ENCODE results near the gene FBXO39.

The FBXO39 gene

GRCh38 chr17:6799738-6800137 lies 23.7 kb downstream of the FBXO39 start:
- Histone ChIP-seq H3K36me3 (ENCODE audit: control insufficient read depth in 2 of 2, insufficient read depth in 1 of 2, low read length in 2 of 2) (no peaks in the 10 kb centered on the region), H3K4me3 (ENCODE audit: low read depth, low read length) (no peak overlapping the region), H3K9me3 (ENCODE audit: control insufficient read depth, insufficient read depth, low read depth, low read length) (no peaks in the 10 kb centered on the region), H3K4me1 (ENCODE audit: control insufficient read depth, insufficient read depth, low read length) (no peaks in the 10 kb centered on the region), H3K27ac (ENCODE audit: extremely low read depth, low read depth, low read length) (no peak overlapping the region)
- TF ChIP-seq ZNF341 (tag by site-specific recombination; IDR thresholded peaks at IDR 0.05; ENCODE audit: low read depth), result no peak
- no peak for TF ChIP-seq OVOL3 (tag by site-specific recombination; IDR thresholded peaks at IDR 0.05)
- no peak for TF ChIP-seq ZNF530 (tag by site-specific recombination; IDR thresholded peaks at IDR 0.05; ENCODE audit: low read depth)
- no peak for TF ChIP-seq ZNF10 (tag by site-specific recombination; IDR thresholded peaks at IDR 0.05)
- TF ChIP-seq ZNF529 (tag by site-specific recombination; IDR thresholded peaks at IDR 0.05; ENCODE audit: insufficient replicate concordance), result no peak
- no peak for TF ChIP-seq ZNF639 (tag by site-specific recombination; IDR thresholded peaks at IDR 0.05)
- POLR2A ChIA-PET, result no interaction called here
- CTCF ChIA-PET, result no interaction called here

GRCh38 chr17:6800422-6801027 lies 24.5 kb downstream of the FBXO39 start:
- H3K36me3 ChIP-seq (ENCODE audit: control insufficient read depth in 2 of 2, insufficient read depth in 1 of 2, low read length in 2 of 2), result no peaks in the 10 kb centered on the region
- H3K9me3 ChIP-seq (ENCODE audit: control insufficient read depth, insufficient read depth, low read depth, low read length), result no peaks in the 10 kb centered on the region
- no peak overlapping the region for H3K27ac ChIP-seq (ENCODE audit: extremely low read depth, low read depth, low read length)
- no peak overlapping the region for H3K4me3 ChIP-seq (ENCODE audit: low read depth, low read length)
- ChIA-PET POLR2A (no interaction called here), CTCF (interaction anchor here (0.6 kb wide), 1 partner anchor 225 kb away, joined by 3 read pairs; no protein-coding TSS in a partner anchor)
- H3K4me1 ChIP-seq (ENCODE audit: control insufficient read depth, insufficient read depth, low read length), result no peaks in the 10 kb centered on the region
- no peak for TF ChIP-seq ZNF302 (tag by site-specific recombination; IDR thresholded peaks at IDR 0.05; ENCODE audit: low read depth)
- TF ChIP-seq ZNF19 (tag by site-specific recombination; IDR thresholded peaks at IDR 0.05; ENCODE audit: low read depth), result no peak
- TF ChIP-seq ZNF529 (tag by site-specific recombination; IDR thresholded peaks at IDR 0.05; ENCODE audit: insufficient replicate concordance), result no peak
- no peak for TF ChIP-seq ZNF658 (tag by site-specific recombination; IDR thresholded peaks at IDR 0.05)
- no peak for TF ChIP-seq SETDB1 (IDR thresholded peaks at IDR 0.05; ENCODE audit: insufficient read length, low read length)
- no peak for TF ChIP-seq ZFP37 (tag by site-specific recombination; IDR thresholded peaks at IDR 0.05)
- TF ChIP-seq ZNF23 (tag by site-specific recombination; IDR thresholded peaks at IDR 0.05; ENCODE audit: borderline replicate concordance), result no peak
- TF ChIP-seq ZNF394 (tag by site-specific recombination; IDR thresholded peaks at IDR 0.05; ENCODE audit: borderline replicate concordance), result no peak
- TF ChIP-seq GLIS2 (tag by site-specific recombination; IDR thresholded peaks at IDR 0.05), result no peak
- TF ChIP-seq TRIM28 (IDR thresholded peaks at IDR 0.05; ENCODE audit: borderline replicate concordance, low read length), result no peak
- no peak for TF ChIP-seq REST (tag by site-specific recombination; IDR thresholded peaks at IDR 0.05)
- TF ChIP-seq ZNF221 (tag by site-specific recombination; IDR thresholded peaks at IDR 0.05; ENCODE audit: borderline replicate concordance), result no peak
- TF ChIP-seq ZNF112 (tag by site-specific recombination; IDR thresholded peaks at IDR 0.05), result no peak
- TF ChIP-seq SCRT1 (tag by site-specific recombination; IDR thresholded peaks at IDR 0.05; ENCODE audit: borderline replicate concordance), result no peak
- no peak for TF ChIP-seq ZNF664 (tag by site-specific recombination; IDR thresholded peaks at IDR 0.05)
- no peak for TF ChIP-seq ZBTB7A (tag by site-specific recombination; IDR thresholded peaks at IDR 0.05; ENCODE audit: low read depth)
- TF ChIP-seq ZNF558 (tag by site-specific recombination; IDR thresholded peaks at IDR 0.05), result no peak
- no peak for TF ChIP-seq ZNF2 (tag by site-specific recombination; IDR thresholded peaks at IDR 0.05)
- TF ChIP-seq BCL11B (tag by site-specific recombination; IDR thresholded peaks at IDR 0.05; ENCODE audit: low read depth), result no peak
- TF ChIP-seq ZNF776 (tag by site-specific recombination; IDR thresholded peaks at IDR 0.05; ENCODE audit: borderline replicate concordance), result no peak
